Amygdala (tissue), 56 donors: ENCODE measurements around the gene PSKH1.

Source experiments
- DNase-seq, 56 donors: peaks; one replicate each; lab custom pipeline; 2025; lab: John Stamatoyannopoulos, UW

PSKH1 gene

GRCh38 chr16:67864594-67864993 is 28.5 kb upstream of the PSKH1 start:
- no peak for DNase-seq

- no peak for DNase-seq
Measured at GRCh38 chr16:67865318-67865717, 27.7 kb upstream of the PSKH1 start.

DNA sequence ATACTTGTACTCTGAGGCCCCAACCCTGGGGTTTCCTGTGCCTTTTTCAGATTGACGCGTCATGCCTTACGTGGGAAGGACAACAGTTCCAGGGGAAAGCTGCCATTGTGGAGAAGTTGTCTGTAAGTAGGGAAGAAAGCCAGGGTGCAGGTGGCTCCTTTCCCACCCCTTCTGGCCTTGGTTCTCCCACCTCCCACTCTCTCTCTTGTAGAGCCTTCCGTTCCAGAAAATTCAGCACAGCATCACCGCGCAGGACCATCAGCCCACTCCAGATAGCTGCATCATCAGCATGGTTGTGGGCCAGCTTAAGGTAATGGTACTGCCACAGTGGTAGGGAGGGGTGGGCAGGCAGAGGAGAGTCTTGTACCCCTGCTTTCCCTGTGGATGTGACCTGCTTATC is 24.8 kb upstream of the PSKH1 start:
- peak in 4 of 56 donors; percentile 4 to 22 (median 6) for DNase-seq

DNA sequence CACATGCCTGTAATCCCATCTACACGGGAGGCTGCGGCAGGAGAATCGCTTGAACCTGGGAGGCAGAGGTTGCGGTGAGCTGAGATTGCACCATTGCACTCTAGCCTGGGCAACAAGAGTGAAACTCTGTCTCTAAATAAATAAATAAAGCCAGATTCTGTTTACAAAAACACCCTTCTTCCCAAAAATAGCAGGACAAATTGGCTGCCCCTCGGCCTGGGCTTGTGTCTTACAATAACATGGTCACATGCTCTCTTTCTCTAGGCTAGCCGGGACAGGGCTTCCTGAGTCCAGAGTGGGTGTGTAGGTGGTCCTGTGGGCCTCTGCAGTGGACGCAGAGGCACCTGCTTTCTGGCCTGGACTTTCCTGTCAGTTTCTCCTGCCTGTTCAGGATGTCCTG is 23.4 kb upstream of the PSKH1 start:
- no peak for DNase-seq

GRCh38 chr16:67871256-67871655 is 21.8 kb upstream of the PSKH1 start:
- no peak for DNase-seq

DNA sequence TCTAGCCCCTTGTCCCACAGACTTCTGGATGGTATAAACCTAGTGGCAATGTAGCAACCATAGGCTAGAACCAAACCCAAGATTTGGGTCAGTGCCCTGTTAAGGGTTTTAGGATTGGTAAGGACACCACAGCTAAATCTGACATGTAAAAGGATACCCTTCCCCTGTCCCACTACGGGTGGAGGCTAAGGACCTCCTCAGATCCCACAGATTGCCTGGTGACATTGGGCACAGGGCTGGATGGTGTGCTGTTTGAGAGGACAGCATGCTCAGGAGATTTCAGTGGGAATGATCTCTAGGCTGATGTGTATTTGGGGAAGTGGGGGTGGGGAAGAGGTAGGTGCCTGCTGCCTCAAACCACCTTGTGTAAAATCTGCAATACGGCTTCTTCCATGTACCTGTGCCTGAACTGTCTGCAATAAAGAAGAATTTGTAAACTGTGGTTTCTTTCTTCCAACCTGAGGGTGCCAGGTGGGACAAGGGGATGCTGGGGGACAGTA is 20.9 kb upstream of the PSKH1 start:
- no peak for DNase-seq

- peak in 50 of 56 donors; percentile 13 to 81 (median 65) for DNase-seq
Measured at GRCh38 chr16:67872631-67873434, 20.2 kb upstream of the PSKH1 start, which contains the start of gene EDC4. Gene EDC4, plus strand, starts transcription at chr16:67873052. Its CDS starts 210 bp downstream, at chr16:67873262.

DNA sequence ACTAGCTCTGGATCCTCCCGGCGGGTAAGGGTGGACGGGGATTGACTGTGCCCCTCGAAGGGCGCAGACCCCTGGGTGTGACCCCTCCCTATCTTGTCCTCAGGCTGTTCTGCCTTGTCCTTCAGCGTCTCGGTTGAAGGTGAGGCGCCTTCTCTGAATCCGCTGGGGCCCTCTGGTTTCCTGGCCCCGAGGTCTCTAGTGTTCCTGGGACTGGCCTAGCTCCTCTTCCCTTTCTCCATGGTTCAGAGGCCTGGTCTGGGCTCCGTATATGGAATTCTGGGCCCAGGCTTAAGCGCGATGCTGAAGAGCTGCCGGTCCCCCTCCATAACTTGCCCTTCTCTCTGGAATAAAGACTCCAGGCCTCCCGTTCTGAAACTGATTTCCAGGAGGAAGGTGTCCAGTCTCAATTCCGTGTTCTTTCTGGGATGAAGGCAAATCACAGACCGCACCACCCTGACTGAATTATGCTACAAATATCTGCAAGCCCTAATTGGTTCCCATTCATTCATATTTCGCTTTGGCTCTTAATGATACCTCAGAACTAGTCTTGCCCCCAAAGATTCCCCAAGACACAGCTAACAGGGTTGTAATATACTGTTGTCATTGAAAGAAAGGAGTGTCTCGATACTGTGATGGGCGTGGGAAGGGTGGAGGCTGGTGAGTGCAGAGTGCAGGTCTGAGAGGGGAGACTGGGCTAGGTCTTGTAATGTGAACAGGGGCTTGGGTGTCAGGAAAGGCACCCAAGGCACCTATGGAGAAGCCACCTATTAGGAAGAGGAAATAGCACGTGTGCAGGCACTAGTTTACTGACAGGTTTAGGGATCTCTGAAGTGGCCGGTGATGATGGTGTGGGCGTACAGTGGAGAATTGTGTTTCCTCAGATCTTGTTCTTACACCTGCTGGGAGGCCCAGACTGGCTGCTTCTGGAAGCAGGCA is 19.4 kb upstream of the PSKH1 start:
- DNase-seq = peak in 5 of 56 donors; percentile 11 to 49 (median 28)

GRCh38 chr16:67874372-67874771 is 18.7 kb upstream of the PSKH1 start:
- no peak for DNase-seq

- DNase-seq = no peak
Measured at GRCh38 chr16:67877064-67877463, 16.0 kb upstream of the PSKH1 start.

DNA sequence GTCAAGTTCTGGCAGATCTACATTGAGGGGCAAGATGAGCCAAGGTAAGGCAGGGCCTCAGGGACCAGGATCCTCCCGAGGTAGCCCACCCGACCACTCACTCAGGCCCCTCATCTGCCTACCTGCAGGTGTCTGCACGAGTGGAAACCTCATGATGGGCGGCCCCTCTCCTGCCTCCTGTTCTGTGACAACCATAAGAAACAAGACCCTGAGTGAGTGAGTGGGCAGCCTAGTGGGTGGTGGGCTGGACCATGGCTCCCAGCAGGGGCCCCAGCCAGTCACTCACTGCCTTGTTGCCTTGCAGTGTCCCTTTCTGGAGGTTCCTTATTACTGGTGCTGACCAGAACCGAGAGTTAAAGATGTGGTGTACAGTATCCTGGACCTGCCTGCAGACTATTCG is 14.8 kb upstream of the PSKH1 start:
- DNase-seq = no peak

DNA sequence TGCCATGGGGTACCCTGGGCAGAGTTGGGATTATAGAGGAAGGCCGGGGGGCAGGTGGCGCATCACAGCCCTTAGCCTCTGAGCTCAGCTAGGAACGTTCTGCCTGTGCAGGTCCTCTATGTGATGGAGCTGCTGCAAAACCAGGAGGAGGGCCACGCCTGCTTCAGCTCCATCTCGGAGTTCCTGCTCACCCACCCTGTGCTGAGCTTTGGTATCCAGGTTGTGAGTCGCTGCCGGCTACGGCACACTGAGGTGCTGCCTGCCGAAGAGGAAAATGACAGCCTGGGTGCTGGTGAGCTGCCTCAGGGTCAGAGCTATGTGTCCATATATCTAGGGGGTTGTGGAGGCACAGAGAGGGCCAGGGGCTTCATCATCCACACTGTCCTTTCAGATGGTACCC is 14.2 kb upstream of the PSKH1 start:
- DNase-seq = no peak

- no peak for DNase-seq
Measured at GRCh38 chr16:67879462-67879861, 13.6 kb upstream of the PSKH1 start.

- no peak for DNase-seq
Measured at GRCh38 chr16:67879936-67880335, 13.1 kb upstream of the PSKH1 start.

GRCh38 chr16:67880584-67880983 is 12.5 kb upstream of the PSKH1 start:
- no peak for DNase-seq

DNA sequence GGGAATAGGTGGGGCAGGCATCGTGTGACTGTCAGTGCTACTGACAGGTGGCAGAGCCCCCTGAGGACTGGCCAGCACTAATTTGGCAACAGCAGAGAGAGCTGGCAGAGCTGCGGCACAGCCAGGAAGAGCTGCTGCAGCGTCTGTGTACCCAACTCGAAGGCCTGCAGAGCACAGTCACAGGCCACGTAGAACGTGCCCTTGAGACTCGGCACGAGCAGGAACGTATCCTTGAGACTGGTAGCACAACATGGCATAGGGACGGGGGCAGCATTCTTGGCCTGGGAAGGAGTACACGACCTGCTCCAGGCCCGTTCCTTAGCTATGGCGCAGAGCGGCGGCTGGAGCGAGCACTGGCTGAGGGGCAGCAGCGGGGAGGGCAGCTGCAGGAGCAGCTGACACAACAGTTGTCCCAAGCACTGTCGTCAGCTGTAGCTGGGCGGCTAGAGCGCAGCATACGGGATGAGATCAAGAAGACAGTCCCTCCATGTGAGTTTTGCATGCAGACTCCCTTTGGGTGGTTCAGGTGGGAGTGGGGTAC is 11.4 kb upstream of the PSKH1 start:
- DNase-seq = peak in 38 of 56 donors; percentile 10 to 78 (median 44)

DNA sequence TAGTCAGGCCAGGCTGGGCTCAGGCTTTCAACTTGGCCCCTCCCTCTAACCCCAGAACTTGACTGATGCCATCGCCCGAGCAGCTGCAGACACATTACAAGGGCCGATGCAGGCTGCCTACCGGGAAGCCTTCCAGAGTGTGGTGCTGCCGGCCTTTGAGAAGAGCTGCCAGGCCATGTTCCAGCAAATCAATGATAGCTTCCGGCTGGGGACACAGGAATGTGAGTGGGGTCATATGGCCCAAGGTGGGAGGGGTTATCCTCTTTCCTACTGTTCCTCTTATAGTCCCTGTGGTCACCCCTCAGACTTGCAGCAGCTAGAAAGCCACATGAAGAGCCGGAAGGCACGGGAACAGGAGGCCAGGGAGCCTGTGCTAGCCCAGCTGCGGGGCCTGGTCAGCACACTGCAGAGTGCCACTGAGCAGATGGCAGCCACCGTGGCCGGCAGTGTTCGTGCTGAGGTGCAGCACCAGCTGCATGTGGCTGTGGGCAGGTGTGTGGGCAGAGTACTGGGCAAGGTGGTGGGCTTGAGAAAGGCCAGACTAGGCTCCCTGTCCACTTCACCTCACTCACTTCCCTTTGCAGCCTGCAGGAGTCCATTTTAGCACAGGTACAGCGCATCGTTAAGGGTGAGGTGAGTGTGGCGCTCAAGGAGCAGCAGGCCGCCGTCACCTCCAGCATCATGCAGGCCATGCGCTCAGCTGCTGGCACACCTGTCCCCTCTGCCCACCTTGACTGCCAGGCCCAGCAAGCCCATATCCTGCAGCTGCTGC is 10.5 kb upstream of the PSKH1 start:
- peak in 54 of 56 donors; percentile 19 to 92 (median 72) for DNase-seq

GRCh38 chr16:67883146-67883871 is 9.7 kb upstream of the PSKH1 start:
- peak in 1 of 56 donors; percentile 34 for DNase-seq

- DNase-seq = peak in 28 of 56 donors; percentile 7 to 72 (median 28)
Measured at GRCh38 chr16:67883872-67884261, 9.2 kb upstream of the PSKH1 start.
